ENCODE data around the gene GGN. TPM values are rescaled to one million over a fixed set of nuclear protein-coding genes. Genes with fewer than 3 reads are reported as not detected.

Gene GGN
- polyA plus RNA-seq, 1 donor (not counting 4 experiments of a cell fraction or from before 2014, with no cell fraction given) = not detected

GRCh38 chr19:38409631-38410133 lies 21.8 kb upstream of the GGN start:
- Histone ChIP-seq H3K36me3 (ENCODE audit: control insufficient read depth in 2 of 2, extremely low read depth in 1 of 2, insufficient read depth in 2 of 2, low read length in 2 of 2) (peaks cover 0 to 4% of the 10 kb centered on the region in 2 experiments), H3K4me1 (ENCODE audit: control insufficient read depth, extremely low read depth, insufficient read depth, low read length) (no peaks in the 10 kb centered on the region), H3K79me2 (ENCODE audit: control insufficient read depth, insufficient read depth, low read length) (no peaks in the 10 kb centered on the region), H4K20me1 (ENCODE audit: control insufficient read depth, extremely low read depth, insufficient read depth, low read length) (no peaks in the 10 kb centered on the region), H3K4me3 (ENCODE audit: control insufficient read depth in 2 of 3, extremely low read depth in 1 of 3, insufficient read depth in 2 of 3, low read depth in 1 of 3, low read length in 3 of 3) (no peak overlapping the region), H3K27ac (ENCODE audit: control insufficient read depth, insufficient read depth, low read length) (no peak overlapping the region), H3K27me3 (ENCODE audit: control insufficient read depth, extremely low read depth, insufficient read depth, low read length) (no peaks in the 10 kb centered on the region), H2AFZ (ENCODE audit: control insufficient read depth, low read length) (no peak overlapping the region), H3K9me1 (ENCODE audit: control insufficient read depth, extremely low read depth, insufficient read depth, low read length) (no peaks in the 10 kb centered on the region), H3K9me3 (ENCODE audit: control insufficient read depth, low read depth, low read length) (no peaks in the 10 kb centered on the region), H3K9ac (ENCODE audit: control insufficient read depth, extremely low read depth, insufficient read depth, low read length) (no peak overlapping the region), H3K4me2 (ENCODE audit: control insufficient read depth, extremely low read depth, insufficient read depth, low read depth, low read length) (no peak overlapping the region)
- TF ChIP-seq CTCF (optimal IDR thresholded peaks at IDR 0.05 in 1 of 3, IDR thresholded peaks at IDR 0.05 in 1 of 3, conservative IDR thresholded peaks at IDR 0.05 in 1 of 3; ENCODE audit: extremely low read depth in 1 of 3, insufficient read depth in 2 of 3, low read length in 3 of 3) (no peak), EZH2 (IDR thresholded peaks at IDR 0.05; ENCODE audit: low read length) (no peak)
- DNase-seq (ENCODE audit: low read depth, low spot score) = no peak
- no peak for FAIRE-seq
- dilution Hi-C loops (cut with MboI; ENCODE audit: extremely low pct_ligation_motif_present, low sequenced_read_pairs) = no loop called here

- Histone ChIP-seq H4K20me1 (ENCODE audit: control insufficient read depth, extremely low read depth, insufficient read depth, low read length) (no peaks in the 10 kb centered on the region), H3K4me2 (ENCODE audit: control insufficient read depth, extremely low read depth, insufficient read depth, low read depth, low read length) (no peak overlapping the region), H3K9ac (ENCODE audit: control insufficient read depth, extremely low read depth, insufficient read depth, low read length) (no peak overlapping the region), H3K27ac (ENCODE audit: control insufficient read depth, insufficient read depth, low read length) (no peak overlapping the region), H3K79me2 (ENCODE audit: control insufficient read depth, insufficient read depth, low read length) (no peaks in the 10 kb centered on the region), H3K36me3 (ENCODE audit: control insufficient read depth in 2 of 2, extremely low read depth in 1 of 2, insufficient read depth in 2 of 2, low read length in 2 of 2) (peaks cover 0 to 4% of the 10 kb centered on the region in 2 experiments), H3K4me1 (ENCODE audit: control insufficient read depth, extremely low read depth, insufficient read depth, low read length) (peaks cover 4% of the 10 kb centered on the region), H3K9me3 (ENCODE audit: control insufficient read depth, low read depth, low read length) (no peaks in the 10 kb centered on the region), H3K9me1 (ENCODE audit: control insufficient read depth, extremely low read depth, insufficient read depth, low read length) (no peaks in the 10 kb centered on the region), H2AFZ (ENCODE audit: control insufficient read depth, low read length) (no peak overlapping the region), H3K27me3 (ENCODE audit: control insufficient read depth, extremely low read depth, insufficient read depth, low read length) (no peaks in the 10 kb centered on the region), H3K4me3 (ENCODE audit: control insufficient read depth in 2 of 3, extremely low read depth in 1 of 3, insufficient read depth in 2 of 3, low read depth in 1 of 3, low read length in 3 of 3) (no peak overlapping the region)
- DNase-seq (ENCODE audit: low read depth, low spot score) = no peak
- dilution Hi-C loops (cut with MboI; ENCODE audit: extremely low pct_ligation_motif_present, low sequenced_read_pairs) = no loop called here
- no peak for TF ChIP-seq EZH2 (IDR thresholded peaks at IDR 0.05; ENCODE audit: low read length)
- no peak for FAIRE-seq
Observed at GRCh38 chr19:38405276-38405675, 17.4 kb upstream of the GGN start.

- H3K4me3 ChIP-seq (ENCODE audit: control insufficient read depth in 2 of 3, extremely low read depth in 1 of 3, insufficient read depth in 2 of 3, low read depth in 1 of 3, low read length in 3 of 3) = no peak overlapping the region
- dilution Hi-C loops (cut with MboI; ENCODE audit: extremely low pct_ligation_motif_present, low sequenced_read_pairs) = no loop called here
Observed at GRCh38 chr19:38404858-38405257, 17.0 kb upstream of the GGN start.

More at GRCh38 chr19:38404858-38405257, 17.0 kb upstream of the GGN start:
- Histone ChIP-seq H3K4me1 (ENCODE audit: control insufficient read depth, extremely low read depth, insufficient read depth, low read length) (peaks cover 4% of the 10 kb centered on the region), H4K20me1 (ENCODE audit: control insufficient read depth, extremely low read depth, insufficient read depth, low read length) (no peaks in the 10 kb centered on the region), H3K36me3 (ENCODE audit: control insufficient read depth in 2 of 2, extremely low read depth in 1 of 2, insufficient read depth in 2 of 2, low read length in 2 of 2) (peaks cover 0 to 4% of the 10 kb centered on the region in 2 experiments), H3K4me2 (ENCODE audit: control insufficient read depth, extremely low read depth, insufficient read depth, low read depth, low read length) (no peak overlapping the region), H2AFZ (ENCODE audit: control insufficient read depth, low read length) (no peak overlapping the region), H3K9me1 (ENCODE audit: control insufficient read depth, extremely low read depth, insufficient read depth, low read length) (no peaks in the 10 kb centered on the region), H3K9me3 (ENCODE audit: control insufficient read depth, low read depth, low read length) (no peaks in the 10 kb centered on the region), H3K27ac (ENCODE audit: control insufficient read depth, insufficient read depth, low read length) (no peak overlapping the region), H3K27me3 (ENCODE audit: control insufficient read depth, extremely low read depth, insufficient read depth, low read length) (no peaks in the 10 kb centered on the region), H3K79me2 (ENCODE audit: control insufficient read depth, insufficient read depth, low read length) (no peaks in the 10 kb centered on the region), H3K9ac (ENCODE audit: control insufficient read depth, extremely low read depth, insufficient read depth, low read length) (no peak overlapping the region)
- TF ChIP-seq CTCF (optimal IDR thresholded peaks at IDR 0.05 in 1 of 3, IDR thresholded peaks at IDR 0.05 in 1 of 3, conservative IDR thresholded peaks at IDR 0.05 in 1 of 3; ENCODE audit: extremely low read depth in 1 of 3, insufficient read depth in 2 of 3, low read length in 3 of 3) = no peak
- no peak for TF ChIP-seq EZH2 (IDR thresholded peaks at IDR 0.05; ENCODE audit: low read length)
- FAIRE-seq = no peak
- DNase-seq (ENCODE audit: low read depth, low spot score) = no peak
